GM19438 (cell line): ENCODE results near the gene UMAD1.

Source experiments
- ATAC-seq: cut with Tn5 transposase; IDR thresholded peaks from one replicate; pipeline ENCODE4 v1.9.1; 2021; ENCODE audit warnings: low read depth; ENCODE audit not compliant: unreplicated experiment

The UMAD1 gene

DNA sequence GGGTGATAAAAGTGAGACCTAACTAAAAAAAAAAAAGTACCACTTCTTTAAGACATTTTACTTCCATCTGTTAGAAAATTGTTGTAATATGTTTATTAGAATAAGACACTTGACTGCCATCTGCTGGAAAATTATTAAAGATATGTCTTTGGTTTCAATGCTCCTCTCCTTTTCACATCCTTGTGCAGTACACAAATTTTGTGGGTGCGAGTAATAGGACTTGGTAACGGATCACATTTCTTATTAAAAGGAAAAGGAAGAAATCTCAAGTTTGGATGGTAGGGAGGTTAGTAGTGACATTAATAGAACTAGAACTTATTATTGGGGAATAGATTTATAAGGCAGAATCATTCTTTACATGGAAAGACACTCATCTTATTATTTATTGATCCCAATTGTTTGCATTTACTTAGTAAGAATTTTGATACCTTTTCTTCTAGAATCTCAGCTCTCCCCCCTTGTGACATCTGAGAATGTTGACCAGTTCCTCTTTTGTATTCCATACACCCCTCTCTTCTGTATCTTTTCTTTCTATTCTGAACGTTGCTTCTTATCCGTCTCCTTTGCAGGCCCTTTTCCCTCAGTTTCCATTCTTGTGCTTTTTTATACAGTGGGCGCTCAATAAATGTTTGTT is 120.9 kb downstream of the UMAD1 start:
- no peak for ATAC-seq

GRCh38 chr7:7761974-7762779 is 121.6 kb downstream of the UMAD1 start:
- no peak for ATAC-seq

DNA sequence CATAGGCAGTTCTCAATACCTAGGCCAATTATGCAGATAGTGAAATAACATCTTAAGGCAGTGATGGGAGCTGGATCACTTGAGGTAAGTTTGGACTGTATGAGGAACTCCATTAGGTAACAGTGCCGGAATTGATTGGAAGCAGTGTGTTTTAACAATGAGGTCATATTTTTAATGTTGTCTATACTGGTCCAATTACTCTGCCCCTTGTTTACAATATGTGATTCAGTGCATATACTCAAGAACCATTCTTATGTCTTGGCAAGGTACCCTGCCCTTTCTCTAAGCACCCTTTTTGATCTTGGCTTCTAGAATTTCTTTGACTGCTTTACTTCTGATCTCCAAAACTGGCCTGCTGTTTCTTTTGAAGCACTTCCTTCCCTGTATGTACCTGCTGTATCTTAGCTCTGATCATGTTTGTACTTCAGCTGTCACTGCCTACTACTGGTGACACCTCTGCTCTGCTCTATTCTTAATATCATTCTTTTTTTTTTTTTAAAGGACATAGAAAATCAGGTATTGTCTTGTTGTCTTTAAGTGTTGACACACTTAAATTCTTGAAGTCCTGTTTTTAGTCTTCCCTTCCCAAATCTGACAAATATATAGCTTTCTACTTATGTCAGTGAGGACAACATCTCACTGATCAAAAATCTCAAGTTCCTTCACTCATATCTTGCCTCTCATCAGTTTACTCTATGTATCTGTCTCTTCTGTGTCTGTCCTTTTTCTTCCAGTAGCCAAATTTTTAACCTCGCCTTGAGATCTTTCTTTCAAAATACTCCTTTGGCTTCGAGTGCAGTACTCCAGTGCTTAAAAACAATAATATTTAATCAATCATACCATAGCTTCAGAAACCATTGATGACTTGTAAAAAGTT is 124.2 kb downstream of the UMAD1 start:
- no peak for ATAC-seq

- ATAC-seq, result peak; percentile 51
Observed at GRCh38 chr7:7765422-7765821, 124.9 kb downstream of the UMAD1 start.

DNA sequence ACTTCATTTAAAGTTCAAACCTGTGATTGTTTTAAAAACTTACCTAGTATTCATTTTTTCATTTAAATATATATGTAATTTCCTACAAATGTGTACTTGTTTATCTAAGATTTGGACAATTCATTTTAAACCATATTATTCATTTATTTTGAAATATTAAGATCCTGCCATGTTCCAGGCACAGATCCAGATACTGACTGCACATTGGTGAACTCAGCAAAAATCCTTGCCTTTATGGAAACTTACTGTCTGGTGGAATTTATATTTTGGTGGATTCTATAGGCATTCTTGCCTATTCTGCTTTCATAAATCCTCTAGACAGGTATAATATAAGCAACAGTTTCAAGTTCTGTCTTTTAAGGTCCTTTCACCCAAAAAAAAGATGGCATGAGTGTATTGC is 126.1 kb downstream of the UMAD1 start:
- no peak for ATAC-seq

DNA sequence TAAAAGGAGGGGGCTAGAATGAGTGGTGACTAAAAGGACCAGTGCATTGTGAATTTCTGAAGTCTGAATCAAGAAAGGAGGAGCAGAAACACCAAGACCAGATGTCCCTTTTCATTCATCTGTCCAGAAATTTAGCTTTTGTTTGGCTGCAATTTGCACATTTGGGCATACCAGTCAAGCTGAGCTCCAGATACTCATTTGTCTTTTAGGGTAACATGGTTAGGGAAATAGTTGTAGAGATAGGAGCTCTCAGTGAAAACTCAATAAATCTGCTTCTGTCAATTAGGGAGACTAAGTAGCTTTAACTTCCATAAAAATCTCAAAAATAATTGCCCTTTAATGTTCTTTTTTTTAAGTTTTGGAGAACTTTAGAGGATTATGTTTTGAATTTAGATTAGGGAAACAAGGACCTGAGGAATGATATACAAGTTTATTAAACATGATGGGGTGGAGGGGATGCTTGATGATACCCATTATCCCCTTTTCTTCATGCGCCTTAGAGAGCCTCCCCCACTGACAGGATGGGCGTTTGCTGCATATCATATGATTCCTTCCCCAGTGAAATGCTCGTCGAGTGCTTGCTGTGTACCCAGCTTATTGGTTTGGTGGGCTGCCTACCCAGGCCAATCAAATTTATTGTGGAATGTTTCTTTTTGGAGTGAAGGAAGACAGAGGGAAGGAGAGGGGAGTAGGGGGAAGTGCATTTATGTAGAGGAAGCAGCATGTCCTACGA is 128.6 kb downstream of the UMAD1 start:
- ATAC-seq, result no peak

DNA sequence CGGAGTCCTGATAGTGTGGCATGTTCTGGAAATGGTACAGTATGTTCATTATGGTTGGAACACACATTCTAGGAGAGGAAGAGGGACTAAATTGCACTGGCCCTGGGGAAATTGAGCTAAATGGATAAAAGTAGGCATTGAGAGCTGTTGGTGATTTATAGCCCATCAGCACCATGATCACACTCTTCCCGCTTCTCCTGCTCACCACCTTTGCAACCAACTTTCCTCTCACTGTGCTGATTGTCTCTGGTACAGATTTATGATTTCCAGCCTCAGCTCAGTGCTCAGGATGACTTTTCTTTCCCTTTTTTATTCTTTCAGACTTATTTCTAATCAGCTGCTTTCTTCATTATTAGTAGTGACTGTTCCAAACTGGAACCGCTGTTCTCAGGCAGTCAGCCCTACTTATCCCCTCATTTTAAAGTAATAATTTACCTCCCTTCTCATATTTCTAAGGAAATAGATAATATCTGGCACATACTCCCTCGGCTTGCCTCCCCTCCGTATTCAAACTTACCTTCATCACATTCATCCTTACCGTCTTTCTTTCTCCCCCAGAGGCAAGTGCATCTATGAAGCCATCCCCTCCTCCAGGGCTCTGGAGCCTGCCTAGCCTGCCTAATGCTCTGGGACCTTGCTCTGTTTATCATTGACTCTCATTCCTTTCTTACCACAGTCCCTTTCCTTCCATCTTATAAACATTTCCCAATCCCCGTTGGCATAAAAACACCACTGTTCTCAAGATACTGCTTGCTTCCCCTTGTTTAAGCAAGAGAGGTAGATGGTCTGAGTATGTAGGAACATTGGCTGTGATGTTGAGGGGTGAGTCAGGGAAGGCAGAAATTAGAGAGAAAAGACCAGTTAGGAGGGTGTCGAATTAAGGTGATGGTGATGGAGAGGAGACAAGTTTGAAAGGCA is 129.4 kb downstream of the UMAD1 start:
- ATAC-seq, result no peak

DNA sequence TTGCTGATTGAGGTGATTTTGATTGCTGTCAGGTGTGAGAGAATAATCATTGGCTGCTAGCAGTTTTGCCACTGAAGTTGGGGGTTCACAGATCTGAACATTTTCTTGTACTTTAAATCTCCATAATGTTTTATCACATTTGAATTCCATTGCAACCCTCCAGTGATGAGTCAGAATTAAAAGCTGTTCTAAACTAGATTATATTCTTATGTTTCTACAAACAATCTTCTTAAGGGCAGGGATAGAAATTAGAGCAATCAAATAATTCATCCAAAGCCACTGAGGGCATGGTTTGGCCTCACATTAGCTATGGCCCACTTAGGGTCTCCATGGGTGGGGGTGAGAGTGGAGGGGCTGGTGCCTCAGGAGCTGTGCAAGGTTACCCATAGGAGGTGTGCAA is 130.9 kb downstream of the UMAD1 start:
- no peak for ATAC-seq

DNA sequence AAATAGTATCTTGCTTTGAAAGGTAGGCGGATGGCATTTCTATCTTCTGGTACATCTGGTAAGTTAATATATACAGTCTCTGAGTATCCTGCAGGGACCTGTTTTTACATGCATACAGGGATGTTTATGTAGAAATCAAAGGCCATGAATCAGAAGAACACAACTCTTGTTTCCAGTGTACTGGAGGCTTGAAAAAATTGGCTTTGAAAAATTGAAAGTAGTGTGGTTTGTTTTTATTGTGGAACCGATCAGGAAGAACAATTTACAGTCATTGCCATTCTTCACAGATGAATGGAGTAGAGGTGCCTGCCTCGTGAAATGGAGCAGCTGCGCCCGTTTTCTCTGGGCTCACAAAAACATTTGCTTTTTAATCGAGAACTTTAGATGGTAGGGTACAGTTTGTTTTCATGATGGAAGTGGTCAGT is 131.9 kb downstream of the UMAD1 start:
- ATAC-seq, result no peak

GRCh38 chr7:7773334-7774309 is 133.1 kb downstream of the UMAD1 start:
- ATAC-seq, result no peak

DNA sequence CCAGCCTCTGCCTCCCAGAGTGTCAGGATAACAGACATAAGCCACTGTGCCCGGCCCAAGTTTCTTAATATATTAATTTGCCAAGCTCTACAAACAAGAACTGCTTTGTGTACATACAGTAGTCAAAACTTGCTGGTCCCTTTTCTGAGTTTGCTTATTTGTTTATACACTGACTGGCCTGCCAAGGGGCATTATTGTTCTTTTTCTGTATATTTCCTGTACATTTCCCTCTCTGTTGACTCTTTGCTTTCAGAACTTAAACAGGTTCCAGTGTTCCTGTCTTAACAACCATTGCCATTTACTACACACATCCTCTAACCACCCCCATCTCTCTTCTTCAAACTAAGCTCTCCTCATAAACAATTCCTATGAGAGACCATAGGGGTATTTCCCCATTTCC is 139.3 kb downstream of the UMAD1 start:
- no peak for ATAC-seq

GRCh38 chr7:7783001-7783400 is 142.4 kb downstream of the UMAD1 start:
- ATAC-seq, result no peak

DNA sequence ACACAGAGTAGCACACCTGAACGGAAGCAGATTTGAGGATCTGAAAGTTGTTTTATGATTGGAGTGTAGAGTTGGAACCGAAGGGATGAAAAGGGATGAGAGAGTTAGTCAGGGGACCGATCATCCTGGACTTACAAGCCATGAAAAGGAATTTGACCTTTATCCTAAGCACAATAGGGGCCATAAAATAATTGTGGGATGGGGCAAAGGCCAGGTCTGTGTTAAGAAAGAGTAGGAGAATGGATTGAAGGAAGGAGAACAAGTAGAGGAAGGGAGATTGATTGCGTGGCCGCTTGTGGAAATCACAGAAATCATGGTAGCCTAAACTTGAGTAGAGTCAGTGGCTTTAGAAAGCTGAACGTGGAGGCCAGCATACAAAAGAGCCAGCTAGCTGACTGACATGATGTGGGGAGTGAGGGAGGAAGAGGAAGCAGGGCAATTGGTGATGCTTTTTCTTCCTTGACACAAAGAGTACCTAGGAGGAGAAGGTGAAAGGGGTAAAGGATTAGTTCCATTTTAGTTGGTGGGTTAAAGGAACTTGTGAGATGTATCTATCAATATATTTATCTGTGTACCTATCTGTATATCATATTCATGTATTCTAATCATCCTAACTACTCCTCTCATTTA is 144.9 kb downstream of the UMAD1 start:
- no peak for ATAC-seq

DNA sequence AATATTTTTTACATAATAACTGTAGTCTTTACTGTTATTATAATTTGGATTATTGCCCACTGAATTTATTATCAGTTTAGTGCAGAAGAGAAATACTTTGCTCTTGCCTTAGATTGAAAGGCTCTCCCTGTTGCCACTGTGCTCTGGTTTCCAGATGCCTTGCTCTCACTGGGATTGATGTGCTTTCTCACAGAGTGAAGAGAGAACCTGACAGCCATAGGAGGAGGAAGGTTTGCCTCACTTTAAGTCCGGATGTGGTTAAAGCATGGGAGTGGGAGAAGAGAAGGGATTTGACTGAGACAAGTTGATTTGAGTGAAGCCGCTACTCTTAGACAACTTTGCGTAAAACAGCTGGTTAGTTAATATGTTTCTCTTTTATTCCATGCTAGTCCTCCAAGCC is 146.0 kb downstream of the UMAD1 start:
- ATAC-seq, result no peak

DNA sequence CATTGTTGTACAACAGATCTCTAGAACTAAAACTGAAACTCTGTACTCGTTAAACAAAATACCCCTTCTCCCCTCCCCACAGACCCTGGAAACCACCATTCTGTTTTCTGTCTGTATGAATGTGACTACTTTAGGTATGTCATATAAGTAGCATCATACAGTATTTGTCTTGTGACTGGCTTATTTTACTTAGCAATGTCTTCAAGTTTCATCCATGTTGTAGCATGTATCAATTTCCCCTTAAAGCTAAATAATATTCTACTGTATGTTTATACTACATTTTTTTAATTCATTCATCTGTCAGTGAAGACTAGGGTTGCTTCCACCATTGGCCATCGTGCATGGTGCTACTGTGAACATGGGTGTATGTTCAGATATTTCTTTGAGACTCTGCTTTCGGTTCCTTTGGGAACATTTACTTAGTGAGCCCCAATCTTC is 149.0 kb downstream of the UMAD1 start:
- no peak for ATAC-seq

- no peak for ATAC-seq
Observed at GRCh38 chr7:7790041-7790741, 149.6 kb downstream of the UMAD1 start.

GRCh38 chr7:7791523-7791922 is 151.0 kb downstream of the UMAD1 start:
- no peak for ATAC-seq
